ENCODE results near the gene C16orf90.

C16orf90 gene

GRCh38 chr16:3461151-3461550, 34.1 kb downstream of the C16orf90 start:
- DNase-seq, result no peak

DNA sequence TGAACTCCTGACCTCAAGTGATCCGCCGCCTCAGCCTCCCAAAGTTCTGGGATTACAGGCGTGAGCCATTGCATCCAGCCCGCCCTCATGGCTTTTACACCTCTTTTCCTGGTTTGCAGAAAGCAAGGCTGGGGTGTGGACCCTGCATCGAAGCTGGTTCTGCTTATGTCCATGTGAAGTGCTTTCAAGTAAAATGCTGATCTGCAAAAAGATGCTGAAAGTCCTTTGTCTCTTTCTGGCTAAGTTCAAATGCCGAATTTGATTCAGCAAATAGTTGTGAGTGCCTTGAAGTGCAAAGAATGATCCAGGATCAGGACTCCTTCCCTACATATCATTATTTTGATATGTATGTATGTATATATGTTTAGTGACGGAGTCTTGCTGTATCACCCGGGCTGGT, 34.7 kb downstream of the C16orf90 start:
- no peak for DNase-seq

DNA sequence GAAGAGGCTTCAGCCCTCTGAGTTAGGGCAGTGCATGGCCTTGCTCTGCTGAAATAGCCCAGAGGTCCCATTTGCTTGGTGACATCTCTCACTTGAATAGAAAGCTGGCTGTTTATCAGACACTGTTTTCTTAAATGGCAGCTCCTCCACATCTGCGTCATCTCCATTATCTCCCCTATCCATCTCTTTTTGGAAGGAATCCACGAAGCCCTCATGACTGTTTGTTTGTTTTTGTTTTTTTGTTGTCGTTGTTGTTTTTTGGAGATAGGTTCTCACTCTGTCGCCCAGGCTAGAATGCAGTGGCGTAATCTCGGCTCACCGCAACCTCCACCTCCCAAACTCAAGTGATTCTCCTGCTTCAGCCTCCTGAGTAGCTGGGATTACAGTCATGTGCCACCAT, 35.2 kb downstream of the C16orf90 start:
- no peak for DNase-seq

- no peak for DNase-seq
These were observed 35.7 kb downstream of the C16orf90 start for GRCh38 chr16:3459401-3460090.

- DNase-seq, result no peak
These were observed 36.4 kb downstream of the C16orf90 start for GRCh38 chr16:3458852-3459361.

DNA sequence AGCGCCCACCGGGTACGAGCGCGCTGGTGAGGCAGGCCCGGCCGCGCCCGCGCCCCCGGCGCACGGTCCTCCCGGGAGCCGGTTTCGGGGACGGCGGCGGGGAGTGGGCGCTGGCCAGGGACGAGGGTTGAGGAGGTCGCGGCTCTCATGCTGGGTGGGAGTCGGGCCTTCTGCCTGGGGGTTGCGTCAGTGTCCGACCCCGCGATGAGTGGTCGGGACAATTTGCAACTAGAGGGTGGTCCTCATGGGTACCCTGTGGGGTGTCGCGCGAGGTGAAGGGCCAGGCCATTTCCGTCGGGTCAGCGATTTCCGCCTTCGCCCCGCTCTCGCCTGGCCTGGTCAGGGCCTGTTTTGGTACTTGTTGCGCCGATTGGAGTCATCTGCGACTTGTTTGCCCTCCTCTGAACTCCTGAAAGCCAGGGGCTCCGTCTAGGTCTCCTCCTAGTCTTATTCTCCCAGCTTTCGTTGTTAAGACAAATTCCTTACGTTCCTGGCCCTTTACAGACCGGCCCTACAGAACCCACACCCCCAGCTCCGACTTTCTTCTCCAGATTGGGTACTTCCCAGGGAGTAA, 36.9 kb downstream of the C16orf90 start:
- no peak for DNase-seq

DNA sequence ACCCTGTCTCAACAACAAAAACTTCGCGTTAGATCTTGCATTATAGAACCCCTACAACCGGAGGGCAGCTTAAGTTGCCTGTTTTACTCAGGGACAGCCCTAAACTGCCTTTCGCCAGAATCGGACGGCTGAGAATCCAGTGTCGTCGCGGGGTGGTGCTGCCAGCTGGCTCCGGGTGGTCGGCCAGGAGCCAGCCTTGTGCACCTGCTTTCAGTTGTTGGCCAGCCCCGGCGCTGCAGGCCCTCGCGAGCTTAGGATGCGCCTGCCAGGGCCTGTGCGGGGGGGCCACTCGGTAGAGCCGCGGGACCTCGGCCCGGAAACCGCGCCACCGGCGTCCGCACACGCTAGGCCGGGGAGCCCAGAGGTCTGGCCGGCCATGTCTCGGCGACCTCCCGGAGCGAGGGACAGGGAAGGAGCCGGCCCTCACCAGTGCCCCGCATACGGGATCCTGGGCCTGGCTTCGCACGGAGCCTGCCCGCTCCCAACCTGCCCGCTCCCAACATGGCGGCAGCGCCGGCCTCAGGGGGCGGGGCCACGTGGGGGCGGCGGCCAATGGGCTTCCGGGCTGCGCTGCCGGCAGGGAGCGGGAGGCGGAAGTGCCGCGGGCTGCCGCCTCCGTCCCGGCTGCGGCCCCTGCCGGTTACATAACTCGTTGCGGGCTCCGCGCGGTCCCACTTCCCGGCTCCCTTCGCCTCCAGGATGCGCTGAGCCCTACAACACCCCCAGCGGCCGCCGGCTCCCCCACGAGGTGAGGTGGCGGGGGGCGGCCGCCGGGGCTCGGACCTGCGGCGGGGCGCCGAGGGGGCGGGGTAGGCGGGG, 37.6 kb downstream of the C16orf90 start:
- DNase-seq, result peak; percentile 67

DNA sequence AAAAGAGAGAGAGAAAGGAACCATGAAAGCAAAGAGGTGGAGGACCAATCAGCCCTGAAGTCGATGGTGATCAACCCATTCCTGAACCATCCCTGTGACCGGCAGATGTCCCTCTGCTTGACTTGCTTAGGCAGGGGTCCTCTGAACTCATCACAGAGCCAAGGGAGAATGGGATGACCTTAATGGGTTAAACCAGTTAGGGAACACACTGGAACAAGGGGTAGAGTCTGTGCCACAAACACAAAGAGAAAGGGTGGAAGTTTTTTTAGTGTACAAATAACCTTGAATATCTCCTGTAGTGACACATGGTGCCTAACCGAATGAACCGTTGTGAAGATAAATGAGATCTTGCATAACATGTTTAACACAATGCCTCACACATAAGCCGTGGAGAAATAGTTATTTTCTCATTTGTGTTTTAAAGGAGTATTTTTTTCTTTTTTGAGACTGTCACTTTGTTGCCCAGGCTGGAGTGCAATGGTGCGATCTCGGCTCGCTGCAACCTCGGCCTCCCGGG, 40.6 kb downstream of the C16orf90 start:
- DNase-seq, result no peak

DNA sequence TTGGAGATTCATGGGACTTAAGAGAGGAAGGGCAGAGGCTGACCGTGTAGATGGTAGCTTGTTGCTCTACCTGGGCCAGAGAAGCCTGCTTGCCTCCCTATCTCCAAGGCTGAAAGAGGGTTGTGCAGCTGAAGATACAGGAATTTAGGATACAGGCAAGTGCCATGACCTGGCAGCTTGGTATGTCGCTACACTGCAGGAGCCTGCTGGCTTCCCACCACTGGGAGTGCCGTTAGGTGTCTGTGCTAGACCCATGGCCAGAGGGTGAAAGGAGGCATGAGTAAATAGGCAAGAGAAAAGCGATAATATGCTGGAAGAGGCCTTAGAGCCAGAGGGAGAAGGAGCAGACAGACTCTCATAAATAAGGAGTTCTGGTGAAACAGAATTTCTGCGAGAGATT, 41.2 kb downstream of the C16orf90 start:
- DNase-seq, result no peak

DNA sequence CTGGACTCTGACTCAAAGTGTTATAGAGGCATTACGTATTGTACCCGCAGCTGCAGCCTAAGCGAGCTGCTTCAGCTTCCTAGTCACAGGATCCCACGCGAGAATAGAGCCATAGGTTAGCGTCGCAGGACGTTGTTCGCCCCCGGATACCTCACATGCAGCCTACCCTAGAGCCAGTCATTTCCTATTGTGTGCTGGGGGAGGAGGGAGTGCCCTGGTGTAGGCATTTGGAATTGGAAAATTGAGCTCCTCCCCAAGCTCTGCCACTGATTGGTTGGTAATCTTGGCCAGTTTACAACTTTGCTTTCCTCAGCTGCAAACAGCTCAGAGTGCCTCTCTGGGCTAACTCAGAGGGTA, 51.3 kb downstream of the C16orf90 start:
- no peak for DNase-seq
